Immature natural killer cell (primary cell): ENCODE results near the gene C19orf73. TPM values are rescaled to one million over a fixed set of nuclear protein-coding genes. Genes with fewer than 3 reads are reported as not detected.
"Not testable (repeated sequence)": the region's sequence is repeated elsewhere in the genome, so short reads cannot be mapped to it uniquely, and the experiment has no call there.

ENCODE experiments used
- DNase-seq, 3 donors: peaks; one replicate each; pipeline ENCODE4 v3.0.0; 2022; ENCODE audit warnings: mixed read lengths in 1 of 3
- H3K27ac Mint-ChIP-seq, 6 donors: one replicate each; pipeline ENCODE4 v1.8.0; 2020; ENCODE audit warnings: mixed read lengths in 6 of 6, mild to moderate bottlenecking in 5 of 6, inconsistent platforms in 4 of 6, moderate library complexity in 3 of 6
- H3K27me3 Mint-ChIP-seq, 3 donors: one replicate each; pipeline ENCODE4 v1.8.0; 2020 to 2021; ENCODE audit warnings: low read depth in 3 of 3, mild to moderate bottlenecking in 3 of 3, mixed read lengths in 3 of 3, moderate library complexity in 3 of 3, inconsistent platforms in 1 of 3
- H3K36me3 Mint-ChIP-seq, 3 donors: one replicate each; pipeline ENCODE4 v1.8.0; 2020; ENCODE audit warnings: mixed read lengths in 3 of 3, inconsistent platforms in 2 of 3, mild to moderate bottlenecking in 2 of 3
- H3K4me1 Mint-ChIP-seq, 2 donors: one replicate each; pipeline ENCODE4 v1.8.0; 2020; ENCODE audit warnings: inconsistent platforms in 2 of 2, mild to moderate bottlenecking in 2 of 2, mixed read lengths in 2 of 2, moderate library complexity in 1 of 2
- H3K4me3 Mint-ChIP-seq, 5 donors: one replicate each; pipeline ENCODE4 v1.8.0; 2020; ENCODE audit warnings: mild to moderate bottlenecking in 5 of 5, mixed read lengths in 5 of 5, inconsistent platforms in 3 of 5, moderate library complexity in 3 of 5
- H3K9me3 Mint-ChIP-seq, 6 donors: one replicate each; pipeline ENCODE4 v1.8.0; 2020; ENCODE audit warnings: mild to moderate bottlenecking in 6 of 6, mixed read lengths in 6 of 6, inconsistent platforms in 4 of 6, moderate library complexity in 3 of 6
- polyA plus RNA-seq, 3 donors: library from polyadenylated mRNA; unstranded; fragments of 300-500 nt; fragmentation: Illumina TruSeq; gene quantifications; one replicate each; pipeline ENCODE4 v1.2.3, GENCODE V29; 2021

C19orf73 gene
- polyA plus RNA-seq, 3 donors from 2014 or later = 2.6 to 5.5 (median 3.6) TPM

DNA sequence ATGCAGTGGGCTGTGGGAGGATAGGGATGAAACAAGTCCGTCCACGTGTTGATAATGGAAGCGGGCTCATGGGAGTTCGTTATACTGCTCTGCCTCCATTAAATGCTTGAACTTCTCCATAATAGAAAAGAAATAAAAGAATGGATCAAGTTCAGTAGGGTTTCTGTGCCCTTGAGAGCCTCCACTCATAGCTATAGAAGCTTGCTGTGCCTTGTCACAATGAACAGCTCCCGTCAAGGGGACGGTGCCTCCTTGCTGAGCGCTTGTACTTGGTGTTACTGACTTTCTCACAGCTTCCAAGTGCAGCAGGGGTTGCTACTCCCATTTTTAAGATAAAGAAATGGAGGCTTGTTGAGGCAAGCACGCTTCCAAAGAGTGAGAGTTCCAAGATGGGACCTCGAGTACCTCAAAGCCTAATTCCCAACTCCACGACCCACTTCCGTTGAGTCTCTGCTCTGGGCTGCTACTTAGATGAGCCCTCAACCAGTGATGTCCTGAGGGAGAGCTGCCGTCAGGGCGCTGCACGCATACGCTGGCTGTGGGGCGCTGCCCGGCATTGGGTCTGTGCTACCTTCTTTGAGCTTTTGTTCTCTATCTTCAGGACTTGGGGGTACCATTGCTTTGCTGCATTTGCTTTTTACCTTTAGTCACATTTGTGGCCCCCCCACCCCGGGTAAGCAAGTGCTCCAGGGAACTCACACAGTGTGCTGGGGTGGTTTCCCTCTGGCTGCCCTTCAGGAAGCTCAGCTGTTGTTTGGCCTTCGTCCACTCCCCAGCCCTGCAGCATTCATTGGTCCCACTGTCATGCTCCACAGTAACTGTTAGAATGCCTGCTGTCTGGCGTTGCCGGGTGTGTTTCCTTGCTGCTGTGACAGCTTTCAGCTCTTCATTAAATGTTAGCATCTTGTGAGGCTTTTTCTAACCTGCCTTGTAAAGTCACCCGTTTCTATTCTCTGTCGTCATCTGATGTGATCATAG lies 24.1 kb downstream of the C19orf73 start:
- peaks cover 0 to 2% (median 1%) of the 10 kb centered on the region in 3 donors for H3K27me3 Mint-ChIP-seq
- H3K27ac Mint-ChIP-seq = peak overlapping the region in 2 of 6 donors; percentile 9 to 34
- H3K9me3 Mint-ChIP-seq = no peaks in the 10 kb centered on the region
- DNase-seq = no peak
- peaks cover 8 to 32% (median 14%) of the 10 kb centered on the region in 3 donors for H3K36me3 Mint-ChIP-seq
- no peak overlapping the region for H3K4me3 Mint-ChIP-seq
- peaks cover 13 to 29% of the 10 kb centered on the region in 2 donors for H3K4me1 Mint-ChIP-seq

- Mint-ChIP-seq H3K9me3 (no peaks in the 10 kb centered on the region), H3K36me3 (peaks cover 8 to 21% (median 11%) of the 10 kb centered on the region in 3 donors), H3K4me3 (no peak overlapping the region), H3K27ac (no peak overlapping the region), H3K27me3 (peaks cover 0 to 2% (median 1%) of the 10 kb centered on the region in 3 donors), H3K4me1 (peaks cover 20 to 35% of the 10 kb centered on the region in 2 donors)
- DNase-seq = no peak
Measured at GRCh38 chr19:49092686-49093085, 26.3 kb downstream of the C19orf73 start.

GRCh38 chr19:49091391-49092038 lies 27.4 kb downstream of the C19orf73 start:
- Mint-ChIP-seq H3K27me3 (peaks cover 2 to 6% (median 4%) of the 10 kb centered on the region in 3 donors), H3K27ac (peak overlapping the region in 4 of 6 donors; percentile 6 to 73 (median 34)), H3K4me3 (no peak overlapping the region), H3K9me3 (no peaks in the 10 kb centered on the region), H3K4me1 (peaks cover 32 to 40% of the 10 kb centered on the region in 2 donors), H3K36me3 (peaks cover 11 to 24% (median 15%) of the 10 kb centered on the region in 3 donors)
- DNase-seq = peak in 1 of 3 donors; percentile 17

- Mint-ChIP-seq H3K4me1 (peaks cover 37 to 41% of the 10 kb centered on the region in 2 donors), H3K36me3 (peaks cover 5 to 11% (median 7%) of the 10 kb centered on the region in 3 donors), H3K27me3 (peaks cover 20 to 21% (median 20%) of the 10 kb centered on the region in 3 donors), H3K27ac (peak overlapping the region; percentile 80 to 96 (median 92)), H3K4me3 (peak overlapping the region; percentile 93 to 96 (median 95)), H3K9me3 (no peaks in the 10 kb centered on the region)
- no peak for DNase-seq
Measured at GRCh38 chr19:49086296-49086695, 32.6 kb downstream of the C19orf73 start.

DNA sequence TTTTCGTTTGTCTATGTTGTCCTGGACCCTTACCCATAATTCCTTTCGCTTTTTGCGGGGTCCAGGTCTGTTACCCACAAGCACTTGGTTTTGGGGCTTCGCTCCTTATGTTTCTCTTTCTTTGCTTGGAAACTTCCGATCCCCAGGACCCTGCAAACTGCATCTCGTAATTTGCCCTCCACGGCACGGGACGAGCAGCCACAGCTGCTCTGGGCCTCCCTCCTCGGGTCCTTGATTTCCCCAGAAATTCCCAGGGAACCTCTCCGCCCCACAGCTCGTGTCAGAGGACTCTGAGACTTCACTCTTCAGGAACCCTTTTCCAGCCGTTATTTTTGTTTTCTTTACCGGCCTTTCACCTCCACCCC lies 33.1 kb downstream of the C19orf73 start:
- peak overlapping the region; percentile 80 to 96 (median 92) for H3K27ac Mint-ChIP-seq
- H3K36me3 Mint-ChIP-seq = peaks cover 4 to 10% (median 7%) of the 10 kb centered on the region in 3 donors
- DNase-seq = no peak
- H3K4me3 Mint-ChIP-seq = peak overlapping the region; percentile 93 to 96 (median 95)
- peaks cover 20 to 22% (median 20%) of the 10 kb centered on the region in 3 donors for H3K27me3 Mint-ChIP-seq
- H3K9me3 Mint-ChIP-seq = no peaks in the 10 kb centered on the region
- peaks cover 35 to 41% of the 10 kb centered on the region in 2 donors for H3K4me1 Mint-ChIP-seq

DNA sequence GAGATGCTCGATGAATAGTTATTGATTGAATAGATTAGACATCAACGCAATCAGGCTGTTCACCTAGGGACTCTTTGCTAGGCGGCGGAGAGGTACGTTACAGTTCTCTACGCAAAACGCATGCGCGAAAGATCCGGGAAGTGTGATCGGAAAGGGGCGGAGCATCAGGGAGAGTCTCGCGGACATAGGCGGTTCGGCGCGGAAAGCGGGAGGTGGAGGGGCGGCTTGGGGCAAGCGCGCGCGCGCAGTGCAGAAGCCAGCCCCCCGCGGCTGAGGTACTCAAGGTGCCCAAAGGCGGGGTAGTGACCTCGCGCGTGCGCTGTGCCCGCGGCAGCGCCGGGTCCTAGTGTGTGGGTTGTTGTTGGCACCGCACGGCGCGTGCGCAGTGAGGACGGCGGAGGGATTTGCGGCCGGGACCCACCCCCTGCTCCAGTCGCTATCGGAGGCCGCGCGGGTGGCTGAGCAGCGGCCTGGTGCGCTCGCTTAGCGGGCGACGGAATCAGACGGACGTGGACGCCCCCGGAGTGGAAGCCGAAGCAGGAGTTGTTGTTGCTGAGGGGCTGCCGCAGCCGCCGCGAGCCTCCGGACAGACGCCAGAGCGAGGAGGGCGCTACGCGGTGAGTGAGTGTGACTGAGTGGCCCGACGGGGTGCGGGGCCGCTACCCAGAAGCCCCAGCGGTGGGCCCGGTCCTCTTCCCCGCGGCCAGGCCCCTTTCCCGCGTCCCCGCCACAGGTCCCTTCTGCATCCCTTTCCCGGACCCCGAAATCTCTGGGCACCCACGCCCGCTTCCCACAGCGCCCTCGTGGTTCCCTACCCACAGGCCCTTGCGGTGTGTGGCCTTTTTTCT lies 33.7 kb downstream of the C19orf73 start, which contains the start of gene SNRNP70:
Gene SNRNP70 (plus strand): TSS at position 432 of the 848 bp plus-strand sequence. CDS start 964 bp downstream, outside the sequence.
- Mint-ChIP-seq H3K27me3 (peaks cover 20 to 22% (median 20%) of the 10 kb centered on the region in 3 donors), H3K27ac (peak within 1 kb of the TSS; percentile 83 to 96 (median 93)), H3K36me3 (peaks cover 4 to 8% (median 5%) of the 10 kb centered on the region in 3 donors), H3K9me3 (no peaks in the 10 kb centered on the region), H3K4me3 (peak within 1 kb of the TSS; percentile 93 to 96 (median 95)), H3K4me1 (peaks cover 35 to 38% of the 10 kb centered on the region in 2 donors)
- peak; percentile 100 for DNase-seq

DNA sequence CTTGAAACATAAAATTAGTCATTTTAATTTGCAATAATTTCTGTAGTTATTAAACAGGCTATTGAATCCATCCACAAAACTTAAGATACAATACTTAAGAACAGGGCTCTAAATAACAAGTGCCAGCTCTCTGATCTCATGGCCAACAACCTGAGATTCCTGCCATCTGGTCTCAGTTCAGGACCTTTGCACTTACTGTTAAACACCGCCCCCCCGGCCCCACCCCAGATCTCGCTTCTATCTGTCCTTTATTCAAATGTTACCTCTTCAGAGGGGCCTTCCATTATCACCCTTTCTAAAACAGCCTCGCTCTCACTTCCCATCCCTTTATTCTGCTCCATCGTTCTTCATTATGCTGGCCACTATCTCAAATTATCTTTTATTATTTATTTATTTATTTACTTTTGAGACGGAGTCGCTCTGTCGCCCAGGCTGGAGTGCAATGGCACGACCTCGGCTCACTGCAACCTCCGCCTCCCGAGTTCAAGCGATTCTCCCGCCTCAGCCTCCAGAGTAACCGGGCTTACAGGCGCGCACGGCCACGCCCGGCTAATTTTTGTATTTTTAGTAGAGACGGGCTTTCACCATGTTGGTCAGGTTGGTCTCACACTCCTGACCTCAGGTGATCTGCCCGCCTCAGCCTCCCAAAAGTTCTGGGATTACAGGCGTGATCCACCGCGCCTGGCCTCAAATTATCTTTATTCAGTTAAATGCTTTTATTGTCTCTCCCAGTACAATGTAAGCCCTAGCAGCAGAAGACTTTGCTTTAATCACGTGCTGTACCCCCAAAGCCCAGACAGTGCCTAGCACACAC lies 34.5 kb downstream of the C19orf73 start:
- Mint-ChIP-seq H3K27me3 (peaks cover 20 to 22% (median 20%) of the 10 kb centered on the region in 3 donors), H3K4me3 (peak overlapping the region; percentile 93 to 96 (median 95)), H3K4me1 (peaks cover 35 to 36% of the 10 kb centered on the region in 2 donors), H3K9me3 (no peaks in the 10 kb centered on the region), H3K36me3 (peaks cover 3 to 7% (median 4%) of the 10 kb centered on the region in 3 donors), H3K27ac (peak overlapping the region; percentile 83 to 96 (median 93))
- no peak for DNase-seq

- no peaks in the 10 kb centered on the region for H3K36me3 Mint-ChIP-seq
- H3K4me1 Mint-ChIP-seq = peaks cover 11 to 13% of the 10 kb centered on the region in 2 donors
- no peak for DNase-seq
- no peaks in the 10 kb centered on the region for H3K9me3 Mint-ChIP-seq
- H3K4me3 Mint-ChIP-seq = no peak overlapping the region
- H3K27me3 Mint-ChIP-seq = peaks cover 18 to 20% (median 18%) of the 10 kb centered on the region in 3 donors
- no peak overlapping the region for H3K27ac Mint-ChIP-seq
Measured at GRCh38 chr19:49081273-49081672, 37.7 kb downstream of the C19orf73 start.

GRCh38 chr19:49080392-49080791 lies 38.6 kb downstream of the C19orf73 start:
- Mint-ChIP-seq H3K9me3 (no peaks in the 10 kb centered on the region), H3K4me1 (peaks cover 5 to 7% of the 10 kb centered on the region in 2 donors), H3K4me3 (no peak overlapping the region), H3K27ac (no peak overlapping the region), H3K36me3 (no peaks in the 10 kb centered on the region), H3K27me3 (peaks cover 9 to 13% (median 10%) of the 10 kb centered on the region in 3 donors)
- no peak for DNase-seq

GRCh38 chr19:49074869-49075268 lies 44.1 kb downstream of the C19orf73 start:
- not testable (repeated sequence) for H3K27ac Mint-ChIP-seq, H3K9me3 Mint-ChIP-seq
- peaks cover 6 to 32% (median 21%) of the 10 kb centered on the region in 3 donors for H3K27me3 Mint-ChIP-seq

GRCh38 chr19:49073514-49074378 lies 45.2 kb downstream of the C19orf73 start:
- peak overlapping the region; percentile 5 to 80 (median 56) for H3K4me3 Mint-ChIP-seq
- H3K27me3 Mint-ChIP-seq = peaks cover 10 to 37% (median 23%) of the 10 kb centered on the region in 3 donors
- peaks cover 19% of the 10 kb centered on the region in 2 donors for H3K4me1 Mint-ChIP-seq
- peaks cover 0 to 10% (median 9%) of the 10 kb centered on the region in 3 donors for H3K36me3 Mint-ChIP-seq
- no peak overlapping the region for H3K27ac Mint-ChIP-seq
- no peak for DNase-seq
- H3K9me3 Mint-ChIP-seq = peaks cover 0 to 11% (median 0%) of the 10 kb centered on the region in 6 donors

More at GRCh38 chr19:49074869-49075268, 44.1 kb downstream of the C19orf73 start:
- not testable (repeated sequence) for H3K4me3 Mint-ChIP-seq, DNase-seq, H3K36me3 Mint-ChIP-seq
- H3K4me1 Mint-ChIP-seq = peaks cover 19% of the 10 kb centered on the region in 2 donors
